Ecto neural progenitor cell (in vitro differentiated cells): ENCODE results near the gene ID3.
"Not testable (repeated sequence)": the region's sequence is repeated elsewhere in the genome, so short reads cannot be mapped to it uniquely, and the experiment has no call there.

Experiments
- DNase-seq: peaks from one replicate; pipeline ENCODE4 v3.0.0-alpha.2; 2018; ENCODE audit warnings: low spot score

The ID3 gene

DNA sequence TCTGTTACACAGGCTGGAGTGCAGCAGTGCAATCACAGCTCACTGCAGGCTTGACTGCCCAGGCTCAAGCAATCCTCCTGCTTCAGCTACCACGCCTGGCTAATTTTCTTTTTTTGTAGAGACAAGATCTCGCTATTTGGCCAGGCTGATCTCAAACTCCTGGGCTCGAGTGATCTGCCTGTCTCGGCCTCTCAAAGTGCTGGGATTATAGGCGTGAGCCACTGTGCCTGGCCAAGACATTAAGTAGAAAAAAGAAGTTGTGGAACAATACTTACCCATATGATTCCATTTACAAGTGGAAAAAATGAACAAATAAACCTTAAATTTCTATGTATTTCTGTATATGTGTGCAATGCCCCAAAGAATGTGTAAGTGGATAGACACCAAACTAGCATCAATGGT lies 30.3 kb upstream of the ID3 start:
- no peak for DNase-seq

DNA sequence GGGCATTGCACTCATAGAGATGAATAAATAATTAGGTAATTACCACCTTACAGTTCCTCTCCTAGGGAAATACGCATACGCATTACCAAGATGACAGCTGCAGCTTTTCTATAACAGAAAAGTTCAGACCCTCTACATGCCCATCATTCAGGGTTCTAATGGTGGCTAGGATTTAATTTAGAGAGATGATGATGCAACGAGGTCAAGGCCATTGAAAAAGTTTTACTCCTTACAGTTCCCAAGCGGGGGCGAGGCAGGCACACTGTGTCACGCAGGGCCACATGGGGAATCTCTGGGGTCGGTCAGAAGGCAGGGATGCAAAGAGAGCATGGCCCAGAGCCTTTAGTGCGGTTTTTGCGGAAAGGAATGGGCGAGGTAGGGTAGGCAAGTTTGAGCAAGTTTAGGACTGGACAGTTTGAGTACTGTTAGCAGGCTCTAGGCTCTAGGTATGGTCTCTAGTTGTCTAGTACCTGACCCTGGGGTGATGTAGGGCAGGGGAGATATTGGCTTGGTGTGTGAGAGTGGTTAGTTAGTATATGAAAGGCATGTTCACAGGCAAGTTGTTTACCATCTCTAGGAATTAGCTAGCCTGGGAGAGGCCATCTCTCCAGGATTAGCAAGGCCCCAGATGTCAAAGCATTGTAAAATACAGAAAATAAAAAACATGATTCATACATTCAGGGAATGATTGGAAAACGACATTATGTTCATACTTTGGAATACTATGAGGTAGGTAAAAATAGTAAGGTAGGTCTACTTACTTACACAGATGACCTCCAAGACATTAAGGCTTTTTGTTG lies 29.6 kb upstream of the ID3 start:
- DNase-seq, result no peak

GRCh38 chr1:23585321-23586022 lies 26.2 kb upstream of the ID3 start:
- DNase-seq, result no peak

GRCh38 chr1:23583727-23584126 lies 24.4 kb upstream of the ID3 start:
- not testable (repeated sequence) for DNase-seq

DNA sequence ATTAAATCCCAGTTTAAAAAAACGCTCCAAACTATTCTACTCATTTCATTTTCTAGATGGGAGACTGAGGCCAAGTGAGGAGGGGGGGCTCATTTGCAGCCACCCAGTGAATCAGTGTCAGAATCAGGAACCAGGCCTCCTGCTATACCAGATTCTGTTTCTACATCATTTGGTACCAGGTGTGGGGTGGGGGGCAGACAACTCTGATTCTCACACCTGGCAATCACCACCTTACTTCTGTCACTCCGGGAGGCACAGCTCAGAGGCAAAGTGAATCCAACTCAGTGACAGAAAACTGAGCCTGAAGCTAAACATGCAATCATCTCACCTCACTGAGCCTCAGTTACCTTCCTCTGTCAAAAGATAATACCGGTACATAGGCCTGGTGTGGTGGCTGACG lies 23.5 kb upstream of the ID3 start:
- DNase-seq, result no peak

- no peak for DNase-seq
These were observed 21.9 kb upstream of the ID3 start for GRCh38 chr1:23581219-23581618.

DNA sequence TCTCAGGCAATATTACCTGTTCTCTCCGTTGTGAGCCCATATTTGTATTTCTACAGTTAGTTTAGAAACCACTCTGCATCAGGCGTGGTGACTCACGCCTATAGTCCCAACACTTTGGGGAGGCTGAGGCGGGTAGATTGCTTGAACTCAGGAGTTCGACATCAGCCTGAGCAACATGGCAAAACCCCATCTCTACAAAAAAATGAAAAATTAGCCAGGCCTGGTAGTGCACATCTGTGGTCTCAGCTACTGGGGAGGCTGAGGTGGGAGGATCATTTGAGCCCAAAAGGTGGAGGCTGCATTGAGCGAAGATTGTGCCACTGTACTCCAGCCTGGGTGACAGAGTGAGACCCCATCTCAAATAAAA lies 19.7 kb upstream of the ID3 start:
- no peak for DNase-seq

DNA sequence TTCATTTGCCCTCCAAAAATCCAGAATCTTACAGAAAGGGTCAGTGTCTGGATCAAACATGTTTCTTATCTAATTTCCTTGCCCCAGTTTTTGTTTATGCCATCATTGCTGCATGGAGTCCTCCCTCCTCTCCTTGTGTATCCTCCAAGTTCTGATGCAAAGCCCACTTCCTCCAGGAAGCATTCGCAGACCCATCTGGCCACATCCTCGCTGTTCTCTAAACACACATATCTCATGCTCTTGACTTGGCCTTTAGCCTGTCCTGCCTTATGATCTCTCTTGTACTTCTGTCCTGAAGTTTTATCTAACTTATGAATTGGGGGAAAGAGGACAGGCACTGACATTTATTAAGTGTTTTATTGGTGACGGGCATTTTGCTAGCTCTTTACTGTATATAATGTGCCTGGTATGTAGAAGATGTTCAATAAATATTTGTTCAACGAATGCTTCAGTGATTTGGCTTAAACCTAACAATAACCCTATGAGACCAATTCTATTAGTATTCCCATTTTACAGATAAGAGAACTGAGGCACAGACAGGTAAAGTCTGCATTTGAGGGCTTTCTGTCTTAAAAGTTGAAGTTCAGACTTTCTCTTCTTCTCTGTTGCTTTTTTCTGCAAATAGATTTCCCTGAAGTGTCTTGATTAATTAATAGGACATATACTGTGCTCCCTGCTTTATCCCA lies 19.2 kb upstream of the ID3 start:
- DNase-seq, result no peak

- DNase-seq, result no peak
These were observed 18.0 kb upstream of the ID3 start for GRCh38 chr1:23577056-23578004.

- DNase-seq, result no peak
These were observed 17.2 kb upstream of the ID3 start for GRCh38 chr1:23576338-23577055.

DNA sequence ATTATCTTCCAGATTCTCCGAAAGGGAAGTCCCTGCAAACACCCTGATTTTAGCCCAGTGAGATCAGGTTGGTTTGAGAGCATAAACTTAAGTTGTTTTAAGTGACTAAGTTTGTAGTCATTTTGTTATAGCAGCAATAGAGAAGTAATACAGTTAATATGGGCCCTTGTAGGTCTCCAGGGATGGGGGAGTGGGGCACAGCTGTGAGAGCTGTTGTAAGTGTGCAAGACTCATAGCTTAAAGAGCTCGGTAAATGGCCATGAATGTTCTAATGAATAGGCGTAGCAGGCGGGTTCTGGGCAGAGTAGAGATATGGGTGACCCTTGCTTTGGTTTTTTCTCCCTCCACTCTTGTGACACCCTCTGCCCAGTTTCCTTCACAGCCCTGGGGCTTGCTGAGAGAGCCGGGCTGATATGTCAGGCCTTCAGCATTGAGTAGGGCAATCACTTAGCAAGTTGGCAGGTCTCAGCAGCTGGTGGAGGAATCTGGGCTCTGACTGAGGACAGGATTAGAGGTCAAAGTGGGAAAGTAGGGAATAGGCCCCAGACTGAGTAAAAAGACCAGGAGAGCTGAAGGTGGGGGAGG lies 16.0 kb upstream of the ID3 start:
- no peak for DNase-seq

- no peak for DNase-seq
These were observed 15.0 kb upstream of the ID3 start for GRCh38 chr1:23574265-23574754.

GRCh38 chr1:23573574-23574182 lies 14.4 kb upstream of the ID3 start:
- no peak for DNase-seq

GRCh38 chr1:23571465-23571864 lies 12.2 kb upstream of the ID3 start:
- no peak for DNase-seq

GRCh38 chr1:23570001-23570691 lies 10.8 kb upstream of the ID3 start:
- no peak for DNase-seq

DNA sequence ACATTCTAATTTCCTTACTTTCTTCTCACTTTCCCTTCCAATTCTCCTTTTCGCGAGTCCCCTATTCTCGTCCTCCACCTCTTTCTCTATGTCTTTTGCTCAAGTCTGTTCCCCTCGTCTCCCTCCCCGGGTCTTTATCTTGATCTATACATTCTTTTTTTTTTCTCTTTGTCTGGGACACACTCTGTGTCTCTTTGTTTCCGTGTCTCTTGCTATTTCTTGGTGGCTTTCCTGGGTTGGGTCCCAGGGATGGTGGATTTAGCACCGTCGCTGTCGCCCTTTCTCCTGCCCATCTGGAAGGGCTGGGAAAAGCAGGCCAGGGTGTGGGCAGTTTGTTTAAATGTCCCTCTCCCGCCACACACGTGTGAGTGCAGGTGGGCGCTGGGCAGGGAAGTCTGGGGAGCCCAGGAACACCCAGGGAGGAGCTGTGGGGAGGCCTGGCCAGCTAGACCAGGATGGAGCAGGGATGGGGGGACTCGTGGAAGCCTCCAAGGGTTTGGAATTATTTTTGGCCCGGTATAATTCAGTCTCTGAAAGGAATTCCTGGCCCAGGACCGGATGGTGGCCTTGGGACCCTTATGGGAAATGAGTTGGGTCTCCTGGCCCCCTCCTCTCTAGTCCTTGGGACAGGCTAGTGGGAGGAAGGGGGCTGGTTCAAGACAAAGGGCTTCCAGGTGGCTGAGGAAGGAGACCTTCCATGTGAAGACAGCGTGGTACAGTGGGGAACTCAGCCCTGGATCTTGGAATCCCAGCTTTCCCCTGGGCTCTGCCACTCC lies 9.5 kb upstream of the ID3 start:
- DNase-seq, result no peak

GRCh38 chr1:23567996-23568607 lies 8.8 kb upstream of the ID3 start:
- peak; percentile 89 for DNase-seq

DNA sequence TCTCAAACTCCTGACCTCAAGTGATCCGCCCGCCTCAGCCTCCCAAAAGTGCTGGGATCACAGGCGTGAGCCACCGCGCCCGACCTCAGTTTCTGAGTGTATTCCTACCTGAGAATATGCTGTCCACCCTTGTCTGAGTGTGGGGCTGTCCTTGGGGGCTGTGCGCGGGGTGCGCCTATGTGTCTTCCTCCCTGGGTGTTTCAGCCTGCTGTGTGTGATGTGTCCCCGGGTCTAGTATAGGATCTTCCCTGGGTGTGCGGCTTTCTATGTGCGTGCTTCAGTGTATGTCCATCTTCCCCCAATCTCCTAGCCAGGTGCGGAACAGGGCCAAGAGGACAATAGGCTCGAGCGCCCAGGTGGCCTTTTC lies 8.3 kb upstream of the ID3 start:
- no peak for DNase-seq

DNA sequence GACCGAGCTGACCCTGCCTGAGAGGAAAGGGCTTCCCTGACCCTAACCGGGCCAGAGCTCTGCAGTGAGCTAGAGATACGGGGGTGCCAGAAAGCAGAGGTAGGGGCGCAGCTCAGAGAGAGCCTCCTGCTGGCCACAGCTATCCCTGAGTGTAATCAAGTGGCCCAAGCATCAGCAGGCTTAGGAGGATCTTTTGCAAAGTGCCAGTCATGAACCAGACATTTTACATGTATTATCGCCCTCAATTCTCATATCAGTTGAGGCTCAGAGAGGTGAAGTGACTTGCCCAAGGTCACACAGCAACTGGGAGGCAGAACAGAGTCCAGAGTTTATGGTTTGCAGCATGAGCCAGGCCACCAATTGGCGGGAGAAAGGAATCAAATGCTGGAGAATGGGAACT lies 7.0 kb upstream of the ID3 start:
- no peak for DNase-seq
